ENCODE data around the gene ARGLU1.
A peak's percentile ranks its signal among the peaks of the same experiment; 100 is the strongest.

ARGLU1 gene

DNA sequence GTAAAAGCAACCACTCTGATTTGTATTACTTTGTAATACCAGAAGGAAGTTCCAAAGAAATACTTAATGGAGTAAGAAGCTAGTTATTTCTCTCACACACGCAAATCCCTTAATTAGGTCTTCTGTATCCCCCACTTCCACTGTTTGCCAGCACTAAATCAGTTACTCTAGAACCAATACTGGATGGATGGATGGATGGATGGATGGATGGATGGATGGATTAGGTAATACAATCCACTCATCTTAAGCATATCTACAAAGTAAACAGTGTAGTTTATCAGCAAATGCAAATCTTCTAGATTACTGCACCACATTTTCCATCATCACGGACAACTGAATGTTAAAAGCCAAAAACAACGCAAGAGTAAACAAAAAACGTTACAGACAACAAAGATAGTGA lies 27.3 kb downstream of the ARGLU1 start:
- DNase-seq, result no peak

GRCh38 chr13:106537521-106537920 lies 30.4 kb downstream of the ARGLU1 start:
- no peak for DNase-seq

DNA sequence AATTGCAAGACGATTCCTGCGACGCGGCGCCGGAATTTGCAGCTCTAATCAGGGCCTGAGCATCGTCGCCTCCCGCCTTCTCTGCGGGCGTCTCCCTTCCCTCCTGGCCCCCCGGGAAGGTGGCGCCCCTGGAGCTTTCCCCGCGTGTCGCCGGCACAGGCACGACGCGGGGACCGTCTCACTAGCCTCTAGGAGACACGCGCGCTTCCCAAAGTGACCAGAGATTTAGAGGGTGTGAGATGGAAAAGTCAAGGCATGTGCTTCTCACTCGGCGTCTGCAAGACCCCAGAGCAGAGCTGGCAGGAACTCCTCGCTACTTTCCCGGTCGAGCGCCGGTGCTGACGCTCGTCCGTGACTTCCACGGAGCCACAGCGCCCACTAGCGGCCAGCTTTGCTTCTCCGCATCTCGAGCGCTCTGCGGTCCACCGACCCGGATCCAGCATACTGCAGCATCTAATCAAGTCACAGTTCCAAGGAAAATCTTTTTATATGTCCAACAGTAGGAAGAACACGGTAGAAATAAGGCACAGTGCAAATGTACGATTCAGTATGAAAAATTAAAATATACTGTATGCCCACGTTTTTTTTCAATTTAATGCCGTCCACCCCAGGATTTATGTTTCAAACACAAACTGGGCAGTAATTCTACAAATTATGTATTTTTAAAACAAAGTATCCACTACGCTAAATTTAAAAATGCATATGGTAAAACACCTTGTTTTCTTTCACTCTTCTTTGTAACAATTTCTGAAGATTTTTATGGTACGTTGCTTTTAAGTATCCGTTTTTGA lies 31.5 kb downstream of the ARGLU1 start:
- peak; percentile 96 for DNase-seq

DNA sequence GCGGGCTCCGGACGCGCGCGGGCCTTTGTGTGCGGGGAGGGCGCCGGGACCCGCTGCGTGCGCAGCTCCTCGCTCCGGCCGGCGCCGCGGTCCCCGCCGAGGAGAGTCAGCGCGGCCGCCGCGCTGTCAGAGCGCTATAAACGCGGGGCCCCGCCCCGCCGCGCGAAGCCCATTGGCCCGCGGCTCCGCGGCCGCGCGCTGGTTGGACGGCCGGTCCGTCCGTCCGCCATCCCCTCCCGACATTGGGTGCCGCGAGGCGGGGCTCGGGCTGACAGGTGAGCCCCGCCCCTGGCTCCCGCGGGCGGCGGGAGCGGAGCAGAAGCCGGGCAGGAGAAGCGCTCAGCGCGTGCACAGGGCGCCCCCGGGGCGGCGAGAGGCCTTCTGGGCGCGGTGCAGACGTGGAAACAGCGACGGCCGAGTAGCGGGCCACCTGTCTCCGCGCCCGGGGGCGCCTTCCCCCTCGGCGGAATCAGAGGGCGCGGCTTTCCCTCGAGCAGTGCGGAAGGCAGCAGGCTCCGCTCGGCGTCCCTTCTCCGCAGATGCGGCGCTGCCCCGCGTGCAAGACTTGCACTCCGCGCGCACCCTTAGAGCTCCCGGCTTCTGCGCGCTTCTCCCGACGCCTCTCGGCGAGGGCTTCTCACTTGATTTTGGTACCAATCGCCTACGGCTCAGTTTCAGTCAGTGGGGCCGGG lies 32.2 kb downstream of the ARGLU1 start, which contains the start of gene EFNB2:
TSS of gene EFNB2 (minus strand) at position 111 of the 692 bp plus-strand sequence. CDS start 698 bp downstream, outside the sequence.
- peak; percentile 95 for DNase-seq

DNA sequence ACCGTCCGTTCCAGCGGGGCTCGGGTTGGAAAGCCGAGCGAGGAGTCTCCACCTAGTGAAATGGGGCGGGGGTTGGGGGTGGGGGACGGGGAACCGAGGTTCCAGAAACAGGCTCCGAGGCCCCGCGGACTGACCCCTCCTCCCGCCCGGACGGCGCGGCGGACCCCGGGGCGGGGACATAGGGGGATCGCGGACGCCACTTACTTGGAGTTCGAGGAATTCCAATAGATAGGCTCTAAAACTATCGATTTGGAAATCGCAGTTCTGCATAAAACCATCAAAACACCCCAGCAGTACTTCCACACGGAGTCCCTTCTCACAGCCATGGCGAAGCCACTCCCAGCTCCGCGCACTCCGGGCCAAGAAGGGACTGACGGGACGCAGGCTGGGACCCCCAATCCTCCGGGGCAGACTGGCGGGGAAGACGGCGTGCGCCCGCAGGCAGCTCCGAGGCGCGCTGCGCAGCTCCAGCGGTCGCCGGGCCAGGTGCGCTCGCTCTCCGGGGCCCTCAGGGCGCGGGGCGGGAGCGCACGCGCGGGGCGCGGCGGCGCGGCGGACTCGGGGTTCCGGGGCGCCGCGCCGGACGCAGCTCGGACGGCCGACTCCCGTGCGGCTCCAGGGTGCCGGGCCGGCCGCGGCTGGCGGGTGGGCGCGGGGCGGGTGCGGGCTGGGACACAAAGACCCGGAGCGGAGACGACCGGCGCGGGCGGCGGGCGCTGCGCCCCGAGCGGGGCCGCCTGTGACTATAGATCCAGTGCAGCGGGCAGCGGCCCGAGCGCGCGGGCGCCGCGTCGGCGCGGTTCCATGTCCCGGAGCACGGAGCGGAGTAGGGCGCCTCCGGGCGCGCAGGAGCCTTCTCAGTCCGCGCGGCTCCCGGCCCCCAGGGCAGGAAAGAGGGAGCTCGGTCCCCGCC lies 33.0 kb downstream of the ARGLU1 start:
- peak; percentile 70 for DNase-seq

- peak; percentile 65 for DNase-seq
Observed at GRCh38 chr13:106533943-106534638, 33.8 kb downstream of the ARGLU1 start.

GRCh38 chr13:106533101-106533942 lies 34.6 kb downstream of the ARGLU1 start:
- DNase-seq, result peak; percentile 65

DNA sequence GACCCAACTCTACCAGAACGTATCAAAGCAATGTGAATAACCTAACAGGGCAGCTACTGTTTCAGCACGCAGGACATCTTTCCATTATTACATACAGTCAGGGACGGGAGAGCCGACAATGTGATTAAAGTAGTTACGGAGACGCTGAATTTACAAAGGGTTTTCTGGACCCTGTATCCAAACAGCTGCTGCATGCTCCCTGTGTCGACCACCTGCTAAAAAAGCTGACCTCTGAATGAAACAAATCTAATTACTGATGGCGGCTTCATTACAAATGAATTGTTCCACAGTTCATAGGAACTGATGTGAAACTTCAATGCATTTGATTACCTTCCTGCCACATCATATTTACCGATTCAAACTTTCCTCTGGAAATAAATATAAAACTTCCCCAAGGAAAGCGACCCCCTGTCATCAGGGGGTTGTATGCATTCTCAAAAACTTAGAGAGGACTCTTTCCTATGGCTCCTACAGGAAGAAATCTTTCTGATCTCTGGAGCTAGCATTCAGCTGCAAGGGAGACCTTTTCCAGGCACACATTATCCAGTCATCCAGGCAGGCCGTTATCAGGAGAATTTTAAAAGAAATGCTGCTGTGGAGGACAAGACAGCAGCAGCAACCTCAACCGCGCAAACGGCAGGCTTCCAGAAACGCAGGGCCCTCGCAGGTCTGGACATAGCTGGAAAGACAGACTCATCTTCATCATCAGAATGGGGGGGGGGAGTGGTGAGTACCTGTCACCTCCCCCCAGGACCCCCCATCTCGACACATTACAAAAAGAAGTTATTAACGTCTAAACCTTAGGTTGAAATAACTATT lies 35.6 kb downstream of the ARGLU1 start:
- DNase-seq, result no peak

DNA sequence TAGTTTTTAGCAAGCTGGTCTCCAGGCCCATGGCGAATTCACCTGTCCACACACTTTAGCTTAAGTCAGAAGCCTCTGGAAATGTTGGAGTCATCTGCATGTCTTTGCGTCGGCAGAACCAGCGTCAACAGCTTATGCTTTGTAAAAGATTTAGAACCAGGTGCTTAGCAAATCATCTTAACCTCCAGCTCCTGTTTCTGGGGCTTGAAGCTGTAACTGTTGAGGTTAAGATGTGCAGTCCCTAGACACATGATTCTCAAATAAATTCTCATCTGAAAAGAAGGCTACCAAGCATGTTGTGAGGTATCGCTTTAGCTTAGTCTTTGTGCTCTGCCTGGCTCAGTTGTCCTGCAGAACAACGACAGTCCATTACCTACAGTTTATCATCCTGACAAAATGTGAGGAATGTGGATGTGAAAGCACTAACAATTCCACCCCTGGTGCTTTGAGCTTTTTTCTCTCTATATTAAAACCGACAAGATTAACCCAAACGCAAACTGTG lies 36.9 kb downstream of the ARGLU1 start:
- no peak for DNase-seq

DNA sequence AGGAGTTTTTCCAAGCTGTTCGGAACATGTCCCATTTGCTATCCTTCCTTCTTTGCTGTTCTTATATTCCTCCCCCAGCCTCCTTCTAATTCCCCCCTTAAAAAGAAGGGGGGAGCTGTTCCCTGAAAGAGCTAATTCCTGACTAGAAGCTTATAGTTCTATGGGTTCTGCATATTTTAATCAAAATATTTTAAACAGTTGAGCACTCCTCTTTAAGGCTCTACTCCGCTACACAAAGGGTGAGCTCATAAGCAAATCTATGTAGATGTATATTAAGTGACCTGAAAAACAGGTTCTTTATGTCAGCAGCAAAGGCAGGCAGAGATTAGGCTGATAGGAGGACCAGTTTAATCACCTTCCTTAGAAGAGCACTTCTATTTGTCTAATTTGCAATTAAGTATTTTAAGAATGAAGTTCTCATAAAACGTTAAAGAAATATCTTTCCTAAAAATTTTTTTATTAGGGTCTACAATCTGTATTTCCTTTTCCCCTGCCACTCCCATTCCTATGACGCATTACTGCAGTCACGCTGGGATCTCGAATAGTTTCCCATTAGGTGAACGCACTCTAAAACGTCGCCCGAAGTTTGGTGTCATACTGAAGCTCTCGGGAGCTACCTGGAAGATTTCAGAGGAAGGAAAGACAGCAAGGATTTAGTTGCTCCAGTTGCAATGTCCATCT lies 37.6 kb downstream of the ARGLU1 start:
- no peak for DNase-seq

- no peak for DNase-seq
Observed at GRCh38 chr13:106529415-106530170, 38.3 kb downstream of the ARGLU1 start.

GRCh38 chr13:106528718-106529414 lies 39.1 kb downstream of the ARGLU1 start:
- DNase-seq, result no peak

GRCh38 chr13:106527826-106528225 lies 40.1 kb downstream of the ARGLU1 start:
- DNase-seq, result no peak

DNA sequence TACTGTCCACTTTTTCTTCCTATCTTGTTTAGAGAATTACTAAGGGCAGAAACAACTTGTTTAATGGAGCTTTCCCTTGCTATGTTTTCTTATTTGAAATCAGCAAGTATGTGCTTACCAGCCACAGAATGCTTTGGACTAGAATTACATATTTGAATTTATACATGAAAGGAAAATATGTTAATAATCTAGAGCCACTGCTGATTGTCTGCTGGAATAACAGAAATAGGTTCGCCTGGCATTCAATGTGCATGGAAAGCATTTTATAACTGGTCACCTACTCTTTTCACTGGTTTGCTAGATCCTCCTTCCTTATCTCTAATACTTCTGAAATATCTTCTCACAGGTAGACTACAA lies 40.5 kb downstream of the ARGLU1 start:
- DNase-seq, result no peak

GRCh38 chr13:106526738-106527444 lies 41.0 kb downstream of the ARGLU1 start:
- DNase-seq, result no peak

DNA sequence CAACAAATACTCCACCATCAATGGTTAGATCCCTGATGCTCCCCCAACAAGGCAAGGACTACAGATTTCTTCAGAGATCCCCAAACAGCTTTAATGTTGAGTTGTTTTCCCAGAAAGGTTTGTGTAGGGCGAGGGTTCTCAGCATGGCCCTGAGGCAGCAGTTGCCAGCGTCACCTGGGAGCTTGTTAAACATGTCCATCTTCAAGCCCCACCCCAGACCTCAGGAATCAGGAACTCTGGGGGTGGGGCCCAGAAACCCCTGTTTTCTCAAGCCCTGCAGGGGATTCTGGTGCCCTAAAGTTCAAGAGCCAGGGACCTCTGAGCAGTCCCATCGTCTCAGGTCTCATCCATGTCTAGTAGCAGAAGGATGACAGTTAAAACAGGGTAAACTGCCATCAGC lies 42.1 kb downstream of the ARGLU1 start:
- DNase-seq, result no peak

DNA sequence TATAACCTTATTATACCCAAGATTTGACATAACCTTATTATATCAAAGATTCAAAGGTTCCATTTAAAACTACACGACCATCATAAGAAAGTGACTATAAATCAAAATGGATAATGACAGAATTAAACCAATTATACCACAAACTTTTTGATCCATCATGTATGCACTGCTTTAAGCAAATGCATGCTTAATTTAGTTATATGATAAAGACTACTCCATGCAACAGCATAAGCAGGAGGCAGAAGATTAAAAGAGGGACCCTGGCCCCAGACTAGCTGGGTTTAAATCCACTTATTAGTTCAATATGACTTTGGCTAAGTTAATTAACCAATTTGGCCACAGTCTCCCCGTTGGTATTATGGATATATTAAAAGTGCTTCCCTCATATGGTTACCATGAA lies 43.8 kb downstream of the ARGLU1 start:
- DNase-seq, result no peak

DNA sequence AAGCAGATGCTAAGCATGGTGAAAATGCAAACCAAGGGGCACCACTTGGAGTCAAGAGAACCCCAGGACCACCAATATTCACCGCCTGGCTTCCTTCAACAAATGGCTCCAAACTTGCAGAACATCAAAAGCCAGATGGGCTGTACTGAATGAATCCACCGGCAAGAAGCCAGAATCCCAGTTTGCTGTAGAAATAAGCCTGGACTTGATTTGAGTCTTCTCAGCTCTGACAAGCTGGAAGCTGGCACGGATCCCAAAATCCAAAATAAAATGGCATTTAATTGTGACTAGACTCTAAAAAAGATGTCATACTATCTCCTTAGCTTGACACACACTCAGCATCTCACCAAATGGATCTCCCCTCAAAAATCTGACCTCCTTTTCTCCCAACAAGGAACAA lies 44.4 kb downstream of the ARGLU1 start:
- no peak for DNase-seq

Data from activated effector memory CD4-positive, alpha-beta T cell treated with anti-CD3 and anti-CD28 coated beads, Interleukin-2, amount 50 U/mL, for 16 hours (primary cell).